ELR (cell line): Measurements from ENCODE around the gene TEAD1.

Experiments
- DNase-seq: peaks from one replicate; pipeline ENCODE4 v3.0.0-alpha.2; 2015; ENCODE audit warnings: low read depth

The TEAD1 gene

GRCh38 chr11:12707500-12707880 is 33.3 kb downstream of the TEAD1 start:
- DNase-seq: no peak

DNA sequence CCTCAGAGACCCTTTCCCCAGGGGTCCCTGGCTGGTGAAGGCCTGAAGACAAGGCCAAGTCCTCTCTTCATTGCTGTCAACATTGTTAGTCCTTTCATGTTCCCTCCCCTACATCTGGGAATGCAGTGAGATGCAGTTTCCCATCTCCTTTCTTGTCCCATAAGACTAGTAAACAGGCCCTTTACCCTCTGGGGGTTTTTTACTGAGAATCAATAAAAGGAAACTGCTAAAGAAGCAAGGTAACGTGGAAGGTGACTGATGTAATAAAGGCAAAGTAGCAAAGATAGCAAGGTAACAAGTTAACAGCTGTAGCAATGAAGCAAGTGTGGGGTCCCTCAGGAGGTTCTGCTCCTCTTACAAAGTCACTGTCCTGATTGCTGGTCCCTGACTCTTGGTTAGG is 37.3 kb downstream of the TEAD1 start:
- no peak for DNase-seq

DNA sequence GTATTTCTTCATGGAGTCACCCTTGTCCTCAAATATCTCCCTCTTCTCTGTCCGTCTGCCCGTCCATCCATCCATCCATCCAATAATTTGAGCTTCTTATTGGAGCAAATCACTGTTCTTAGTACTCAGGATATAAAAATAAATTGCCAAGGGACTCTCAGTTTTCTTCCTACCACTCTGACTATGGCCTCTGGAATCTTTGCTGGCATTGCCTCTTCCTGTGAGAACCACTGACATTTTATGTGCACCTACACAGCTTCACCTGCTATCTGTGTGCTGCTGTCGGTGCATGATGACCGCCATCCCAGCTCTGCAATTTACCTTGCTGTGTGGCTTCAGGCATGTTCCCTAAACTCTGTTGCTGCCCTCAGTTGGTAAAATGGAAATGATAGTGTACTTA is 37.9 kb downstream of the TEAD1 start:
- no peak for DNase-seq

GRCh38 chr11:12715131-12715530 is 40.9 kb downstream of the TEAD1 start:
- no peak for DNase-seq

DNA sequence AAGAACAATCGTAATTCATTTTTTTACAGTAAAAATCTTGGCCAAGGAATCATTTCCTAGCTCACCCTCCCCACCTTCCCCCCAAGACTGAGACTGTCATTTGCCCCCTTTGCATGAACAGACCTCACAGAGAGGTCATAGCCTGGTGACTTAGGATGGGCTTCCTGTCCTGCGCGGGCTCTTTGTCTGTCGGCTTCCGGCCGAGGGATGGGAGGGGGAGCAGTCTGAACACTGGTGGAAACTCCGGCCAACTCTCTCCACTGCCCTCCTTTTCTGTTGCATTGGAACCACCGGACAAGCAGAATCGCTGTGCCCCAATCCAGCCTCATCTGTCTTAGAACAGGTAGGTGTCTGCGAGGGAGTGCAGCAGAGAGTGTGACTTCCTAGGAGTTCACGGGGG is 41.7 kb downstream of the TEAD1 start:
- DNase-seq: no peak

- DNase-seq: no peak
These were observed 42.6 kb downstream of the TEAD1 start for GRCh38 chr11:12716816-12717215.

DNA sequence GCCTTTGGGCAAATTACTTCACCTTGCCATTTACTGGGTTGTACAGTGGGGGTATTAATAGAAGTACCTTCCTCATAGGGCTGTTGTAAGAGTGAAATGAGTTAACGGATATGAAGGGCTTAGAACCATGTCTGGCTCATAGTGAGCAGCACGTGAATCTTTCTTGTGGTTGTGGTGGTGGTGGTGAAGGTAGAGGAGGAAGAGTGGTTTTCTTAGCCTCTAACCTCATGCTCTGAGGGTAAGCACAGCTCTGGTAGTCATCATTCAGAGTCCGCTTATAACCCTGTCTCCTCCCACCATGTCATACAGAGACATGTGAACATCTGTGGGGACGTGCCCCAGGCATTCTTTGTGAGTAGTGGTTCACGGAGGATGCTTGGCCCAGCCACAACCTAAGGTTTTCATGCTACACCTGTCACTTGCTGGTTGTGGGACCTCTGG is 43.6 kb downstream of the TEAD1 start:
- DNase-seq: peak; percentile 51

DNA sequence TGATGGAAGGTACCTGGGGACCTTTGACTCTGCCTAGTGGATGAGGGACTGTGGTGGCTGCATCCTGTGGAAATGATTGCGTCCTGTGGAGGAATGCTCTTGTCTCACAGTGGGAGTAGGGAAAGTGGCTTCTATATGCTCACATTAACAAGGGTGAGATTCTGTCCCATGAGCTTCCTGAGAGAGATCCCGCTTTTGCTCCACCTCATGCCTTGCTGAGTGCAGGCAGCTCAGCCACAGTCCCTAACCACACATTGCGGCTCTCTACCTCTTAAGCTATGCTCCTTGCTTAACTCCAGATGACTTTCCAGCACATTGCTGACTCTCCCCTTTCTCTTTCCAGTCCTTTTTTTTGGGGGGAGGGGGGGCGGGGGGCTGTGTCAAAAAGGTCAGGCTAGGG is 45.0 kb downstream of the TEAD1 start:
- no peak for DNase-seq

DNA sequence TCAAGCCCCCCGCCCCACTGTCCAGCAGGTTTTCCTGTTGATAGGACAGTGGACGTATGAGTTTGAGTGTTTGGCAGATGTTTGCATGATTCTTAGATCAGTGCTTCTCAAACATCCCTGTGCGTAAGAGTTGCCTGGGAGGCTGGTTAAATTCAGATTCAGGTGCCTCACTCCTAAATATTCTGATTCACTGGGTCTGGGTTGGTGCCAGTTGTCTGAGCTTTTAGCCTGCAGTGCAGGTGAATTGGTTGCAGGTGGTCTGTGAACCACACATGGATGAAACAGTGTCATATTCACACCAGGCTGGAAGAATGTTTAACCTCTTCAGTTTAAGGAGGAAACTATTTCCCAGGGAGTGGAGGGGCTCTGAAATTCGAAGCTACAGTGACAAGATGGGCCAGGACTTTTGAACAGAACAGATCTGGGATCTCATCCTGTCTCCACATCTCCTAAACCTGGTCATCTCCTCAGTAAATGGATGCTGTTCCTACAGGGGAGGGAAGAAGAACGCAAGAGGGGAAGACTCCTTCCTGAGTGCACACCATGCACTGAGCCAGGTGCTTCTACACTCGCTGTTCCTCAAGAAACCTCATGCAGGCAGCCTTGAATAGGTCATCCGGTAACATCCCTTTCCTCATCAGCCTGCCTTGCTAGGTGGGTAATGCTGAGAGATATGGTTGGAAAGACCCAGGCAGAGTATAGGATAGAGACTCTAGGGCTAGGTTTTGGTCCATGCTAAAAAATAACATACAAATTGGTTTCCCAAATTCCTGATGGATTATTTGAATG is 47.8 kb downstream of the TEAD1 start:
- DNase-seq: no peak

DNA sequence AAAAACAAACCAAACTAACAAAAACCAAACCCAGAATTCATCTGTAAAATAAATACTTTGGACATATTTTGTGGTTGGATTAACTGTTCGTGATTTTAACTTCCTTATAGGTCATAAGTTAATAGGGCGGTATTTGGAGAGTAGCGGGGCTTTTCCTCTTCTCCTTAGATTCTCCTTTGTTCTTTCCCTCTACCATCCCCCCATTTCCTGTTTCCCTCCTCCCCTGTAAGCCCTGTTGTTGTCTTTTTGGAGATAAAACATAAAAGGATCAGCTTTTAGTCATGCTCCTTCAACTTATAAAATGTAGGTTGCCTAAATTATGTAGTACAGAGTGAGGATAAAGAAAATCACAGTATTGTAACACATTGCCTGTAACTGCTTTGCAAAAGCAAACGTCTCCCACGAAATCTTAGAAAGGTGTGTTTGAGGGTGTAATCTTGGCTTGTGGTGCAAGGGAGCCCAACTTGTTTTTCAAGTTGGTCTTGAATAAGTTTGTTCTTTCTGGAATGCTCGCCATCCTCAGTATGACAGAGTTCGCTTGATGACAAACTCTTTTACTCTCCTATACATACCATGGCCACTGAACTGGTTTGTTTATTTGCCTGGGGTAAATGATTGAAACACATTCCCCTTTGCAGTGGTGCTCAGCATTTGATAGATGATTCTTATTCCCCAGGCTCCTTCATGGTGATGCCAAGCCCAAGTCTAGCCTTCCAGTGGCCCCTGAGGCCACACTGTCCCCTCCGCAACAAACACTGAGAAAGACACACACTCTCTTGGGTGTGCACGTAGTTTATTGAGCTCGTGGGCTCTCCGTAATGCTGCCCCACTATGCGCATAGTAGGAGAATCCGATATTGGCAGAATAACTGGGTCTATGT is 49.4 kb downstream of the TEAD1 start:
- peak; percentile 60 for DNase-seq

- DNase-seq: peak; percentile 95
These were observed 50.3 kb downstream of the TEAD1 start for GRCh38 chr11:12724301-12725054.

GRCh38 chr11:12725055-12725862 is 51.0 kb downstream of the TEAD1 start:
- no peak for DNase-seq

DNA sequence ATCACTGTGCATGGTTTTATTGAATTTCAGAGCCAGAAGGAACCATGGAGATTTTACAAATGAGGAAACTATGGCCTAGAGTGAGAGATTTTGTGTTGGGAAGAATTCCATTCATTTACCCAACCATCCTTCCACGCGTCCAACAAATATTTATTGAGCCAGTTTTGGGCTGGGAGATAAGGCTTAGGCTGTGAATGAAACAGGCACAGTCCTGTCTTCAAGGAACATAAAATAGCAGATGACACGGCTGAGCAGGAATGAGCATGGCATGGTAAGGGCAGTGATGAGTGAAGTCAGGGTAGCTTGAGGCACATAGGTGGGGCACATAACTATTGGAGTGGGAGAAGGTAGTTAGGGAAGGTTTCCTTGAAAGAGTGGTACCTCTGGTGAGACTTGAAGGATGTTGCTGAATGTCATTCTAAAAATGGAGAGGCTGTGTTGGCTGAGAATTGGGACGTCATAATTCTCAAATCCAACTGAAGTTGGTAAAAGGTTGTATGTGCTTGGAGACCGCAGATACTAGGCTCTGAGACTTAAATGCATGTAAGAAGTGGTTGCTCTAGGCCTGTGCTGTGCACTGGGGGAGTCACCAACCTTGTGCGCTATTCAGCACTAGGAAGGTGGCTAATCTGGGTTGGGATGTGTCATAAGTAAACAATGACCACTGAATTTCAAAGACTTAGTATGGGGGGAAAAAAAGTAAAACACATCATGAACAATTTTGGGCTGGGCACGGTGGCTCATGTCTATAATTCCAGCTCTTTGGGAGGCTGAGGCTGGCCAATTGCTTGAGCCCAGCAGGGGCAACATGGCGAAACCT is 51.9 kb downstream of the TEAD1 start:
- peak; percentile 87 for DNase-seq

GRCh38 chr11:12727563-12728211 is 53.5 kb downstream of the TEAD1 start:
- DNase-seq: no peak

GRCh38 chr11:12728417-12728816 is 54.2 kb downstream of the TEAD1 start:
- no peak for DNase-seq

- DNase-seq: no peak
These were observed 55.7 kb downstream of the TEAD1 start for GRCh38 chr11:12729941-12730340.

DNA sequence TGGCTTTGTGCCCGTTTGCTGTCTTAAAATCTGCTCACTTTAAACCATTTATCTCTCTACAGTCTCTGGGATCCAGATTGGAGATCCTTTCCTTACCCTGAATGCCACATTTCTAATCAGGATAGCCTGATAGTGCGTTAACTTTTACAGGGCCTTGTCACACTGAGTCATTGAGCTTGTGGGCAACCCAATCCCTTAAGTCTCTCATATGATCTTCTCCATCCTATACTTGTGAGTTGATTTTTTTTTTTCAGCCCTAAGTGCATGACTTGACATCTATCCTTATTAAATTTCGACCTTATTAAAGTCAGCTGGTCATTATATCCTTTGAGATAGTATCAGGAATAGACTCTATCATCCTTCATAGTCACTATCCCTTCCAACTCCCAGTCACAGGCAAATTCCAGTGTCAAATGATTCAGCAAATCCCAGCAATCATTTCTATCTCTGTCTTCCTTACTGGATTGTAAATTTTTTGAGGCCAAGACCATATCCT is 57.7 kb downstream of the TEAD1 start:
- peak; percentile 80 for DNase-seq

DNA sequence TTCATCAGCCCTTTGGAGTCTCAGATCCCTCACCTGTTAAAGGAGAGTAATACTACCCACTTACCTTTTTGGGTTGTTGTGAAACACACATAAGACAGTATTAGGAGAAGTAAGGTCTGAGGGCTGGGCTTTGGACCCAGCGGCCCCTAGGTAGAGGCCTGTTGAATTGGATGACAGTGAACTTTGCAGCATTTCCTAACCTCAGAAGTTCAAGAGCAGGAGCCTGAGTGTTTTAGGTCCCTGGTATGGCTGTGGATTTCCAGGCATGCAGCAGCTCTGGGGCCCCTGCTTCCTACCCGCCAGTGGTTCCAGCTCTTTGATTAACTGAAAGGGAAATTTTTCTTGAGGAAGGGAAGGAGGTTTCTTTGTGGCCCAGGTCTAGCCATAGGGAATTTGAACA is 58.9 kb downstream of the TEAD1 start:
- no peak for DNase-seq

DNA sequence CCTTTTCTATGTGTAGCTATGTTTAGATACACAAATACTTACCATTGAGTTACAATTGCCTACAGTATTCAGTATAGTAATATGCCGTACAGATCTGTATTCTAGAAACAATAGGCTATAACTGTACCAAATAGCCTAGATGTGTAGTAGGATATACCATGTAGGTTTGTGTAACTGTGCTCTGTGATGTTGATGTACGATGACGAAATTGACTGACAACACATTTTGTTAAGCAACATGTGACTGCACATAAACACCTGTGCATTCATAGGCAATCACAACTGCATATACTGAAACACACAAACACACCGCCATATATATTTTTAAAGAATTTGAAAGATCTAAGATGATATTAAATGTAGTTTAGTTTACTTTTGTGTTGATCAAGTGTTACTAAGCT is 60.4 kb downstream of the TEAD1 start:
- DNase-seq: no peak

- DNase-seq: no peak
These were observed 61.0 kb downstream of the TEAD1 start for GRCh38 chr11:12735262-12735661.
